Measurements from ENCODE around the gene CISTR. TPM values are rescaled to one million over a fixed set of nuclear protein-coding genes. Genes with fewer than 3 reads are reported as not detected.
A peak's percentile ranks its signal among the peaks of the same experiment; 100 is the strongest.
"Not testable (repeated sequence)": the region's sequence is repeated elsewhere in the genome, so short reads cannot be mapped to it uniquely, and the experiment has no call there.

The CISTR gene
- total RNA-seq, 1 donor from 2014 or later: not detected

DNA sequence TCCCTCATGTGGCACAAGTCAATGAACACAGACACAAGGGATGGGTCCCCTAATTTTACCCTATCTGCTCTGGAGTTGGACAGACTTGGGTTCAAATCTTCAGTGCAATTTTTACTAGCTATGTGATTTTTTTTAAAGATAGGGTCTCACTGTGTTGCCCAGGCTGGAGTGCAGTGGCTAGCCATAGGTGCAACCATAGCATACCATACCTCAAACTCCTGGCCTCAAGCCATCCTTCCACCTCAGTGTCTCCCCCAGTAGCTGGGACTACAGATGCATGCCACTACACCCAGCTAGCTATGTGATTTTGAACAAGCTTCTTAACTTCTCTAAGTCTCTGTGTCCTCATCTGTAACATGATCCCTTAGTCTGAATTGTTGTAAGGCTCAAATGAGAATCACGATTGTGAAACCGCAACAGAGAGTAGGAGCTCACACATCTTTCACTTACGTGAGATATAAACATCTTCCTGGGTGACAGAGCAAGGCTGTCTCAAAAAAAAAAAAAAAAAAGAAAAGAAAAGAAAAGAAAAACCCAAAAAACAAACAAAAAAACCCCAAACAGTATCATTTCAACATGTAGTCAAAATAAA is 29.2 kb downstream of the CISTR start:
- DNase-seq (ENCODE audit: low read depth) (no peak), FAIRE-seq (no peak)
- Histone ChIP-seq H3K36me3 (ENCODE audit: control insufficient read depth, insufficient read depth, low read length) (peaks cover 13% of the 10 kb centered on the region), H3K27me3 (ENCODE audit: control insufficient read depth, insufficient read depth, low read length) (no peaks in the 10 kb centered on the region), H3K4me3 (ENCODE audit: low read depth, low read length) (no peak overlapping the region)
- TF ChIP-seq, protein P1, sequence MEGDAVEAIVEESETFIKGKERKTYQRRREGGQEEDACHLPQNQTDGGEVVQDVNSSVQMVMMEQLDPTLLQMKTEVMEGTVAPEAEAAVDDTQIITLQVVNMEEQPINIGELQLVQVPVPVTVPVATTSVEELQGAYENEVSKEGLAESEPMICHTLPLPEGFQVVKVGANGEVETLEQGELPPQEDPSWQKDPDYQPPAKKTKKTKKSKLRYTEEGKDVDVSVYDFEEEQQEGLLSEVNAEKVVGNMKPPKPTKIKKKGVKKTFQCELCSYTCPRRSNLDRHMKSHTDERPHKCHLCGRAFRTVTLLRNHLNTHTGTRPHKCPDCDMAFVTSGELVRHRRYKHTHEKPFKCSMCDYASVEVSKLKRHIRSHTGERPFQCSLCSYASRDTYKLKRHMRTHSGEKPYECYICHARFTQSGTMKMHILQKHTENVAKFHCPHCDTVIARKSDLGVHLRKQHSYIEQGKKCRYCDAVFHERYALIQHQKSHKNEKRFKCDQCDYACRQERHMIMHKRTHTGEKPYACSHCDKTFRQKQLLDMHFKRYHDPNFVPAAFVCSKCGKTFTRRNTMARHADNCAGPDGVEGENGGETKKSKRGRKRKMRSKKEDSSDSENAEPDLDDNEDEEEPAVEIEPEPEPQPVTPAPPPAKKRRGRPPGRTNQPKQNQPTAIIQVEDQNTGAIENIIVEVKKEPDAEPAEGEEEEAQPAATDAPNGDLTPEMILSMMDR (IDR thresholded peaks at IDR 0.05; ENCODE audit: insufficient read depth, low read length, severe bottlenecking): no peak

DNA sequence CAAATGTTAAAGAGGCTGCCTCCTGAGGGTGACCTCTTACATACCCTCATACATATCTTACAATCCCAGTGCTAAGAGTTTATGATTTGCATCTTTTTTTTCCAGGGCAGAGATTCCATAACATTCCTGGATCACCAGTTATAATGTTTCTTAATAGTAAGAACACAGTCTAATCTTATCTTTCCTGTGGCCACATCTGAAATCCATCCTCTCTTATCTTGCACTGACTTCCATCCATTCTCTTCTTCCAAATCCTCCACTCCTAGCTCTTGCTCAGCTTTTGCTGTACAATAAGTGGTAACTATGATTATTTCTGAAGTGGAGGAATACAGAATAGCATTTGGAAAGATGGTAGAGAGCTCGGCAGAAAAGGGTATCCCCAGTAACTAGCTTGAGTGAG is 30.8 kb downstream of the CISTR start:
- TF ChIP-seq, protein P1 (IDR thresholded peaks at IDR 0.05; ENCODE audit: insufficient read depth, low read length, severe bottlenecking): no peak
- peaks cover 17% of the 10 kb centered on the region for H3K36me3 ChIP-seq (ENCODE audit: control insufficient read depth, insufficient read depth, low read length)
- no peak overlapping the region for H3K4me3 ChIP-seq (ENCODE audit: low read depth, low read length)
- FAIRE-seq (no peak), DNase-seq (ENCODE audit: low read depth) (no peak)
- H3K27me3 ChIP-seq (ENCODE audit: control insufficient read depth, insufficient read depth, low read length): no peaks in the 10 kb centered on the region

DNA sequence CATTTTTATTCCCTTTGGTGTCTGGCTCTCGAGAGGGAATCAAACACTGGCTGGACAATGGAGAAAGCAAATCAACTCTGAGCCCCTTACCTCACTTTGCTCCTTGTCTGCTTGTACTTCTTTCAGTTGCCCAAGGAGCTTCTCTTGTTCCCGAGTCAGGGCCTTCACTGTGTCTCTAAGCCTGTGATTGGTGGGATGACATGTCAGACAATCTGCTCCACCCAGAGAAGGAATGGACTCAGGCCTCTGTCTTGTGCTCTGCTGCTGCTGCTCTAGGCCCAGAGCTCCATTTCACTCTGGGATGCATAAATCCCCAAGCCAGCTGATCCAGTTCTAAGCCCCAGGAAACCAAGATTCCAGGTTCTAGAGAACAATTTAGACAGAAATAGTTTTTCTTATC is 32.1 kb downstream of the CISTR start:
- Histone ChIP-seq H3K27me3 (ENCODE audit: control insufficient read depth, insufficient read depth, low read length) (no peaks in the 10 kb centered on the region), H3K4me3 (ENCODE audit: low read depth, low read length) (no peak overlapping the region), H3K36me3 (ENCODE audit: control insufficient read depth, insufficient read depth, low read length) (peaks cover 22% of the 10 kb centered on the region)
- TF ChIP-seq, protein P1 (IDR thresholded peaks at IDR 0.05; ENCODE audit: insufficient read depth, low read length, severe bottlenecking): no peak
- DNase-seq (ENCODE audit: low read depth) (no peak), FAIRE-seq (no peak)

DNA sequence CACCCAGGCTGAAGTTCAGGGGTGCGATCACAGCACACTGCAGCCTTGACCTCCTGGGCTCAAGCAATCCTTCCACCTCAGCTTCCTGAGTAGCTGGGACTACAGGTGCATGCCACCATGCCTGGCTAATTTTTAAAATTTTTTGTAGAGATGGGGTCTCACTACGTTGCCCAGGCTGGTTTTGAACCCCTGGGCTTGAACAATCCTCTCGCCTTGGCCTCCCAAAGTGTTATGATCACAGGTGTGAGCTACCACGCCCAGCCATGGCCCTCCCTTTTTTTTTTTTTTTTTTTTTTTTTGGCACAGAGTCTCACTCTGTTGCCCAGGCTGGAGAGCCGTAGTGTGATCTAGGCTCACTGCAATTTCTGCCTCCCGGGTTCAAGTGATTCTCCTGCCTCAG is 33.2 kb downstream of the CISTR start:
- FAIRE-seq; H3K4me3 ChIP-seq (ENCODE audit: low read depth, low read length); H3K27me3 ChIP-seq (ENCODE audit: control insufficient read depth, insufficient read depth, low read length); DNase-seq (ENCODE audit: low read depth): not testable (repeated sequence)
- H3K36me3 ChIP-seq (ENCODE audit: control insufficient read depth, insufficient read depth, low read length): peaks cover 20% of the 10 kb centered on the region

DNA sequence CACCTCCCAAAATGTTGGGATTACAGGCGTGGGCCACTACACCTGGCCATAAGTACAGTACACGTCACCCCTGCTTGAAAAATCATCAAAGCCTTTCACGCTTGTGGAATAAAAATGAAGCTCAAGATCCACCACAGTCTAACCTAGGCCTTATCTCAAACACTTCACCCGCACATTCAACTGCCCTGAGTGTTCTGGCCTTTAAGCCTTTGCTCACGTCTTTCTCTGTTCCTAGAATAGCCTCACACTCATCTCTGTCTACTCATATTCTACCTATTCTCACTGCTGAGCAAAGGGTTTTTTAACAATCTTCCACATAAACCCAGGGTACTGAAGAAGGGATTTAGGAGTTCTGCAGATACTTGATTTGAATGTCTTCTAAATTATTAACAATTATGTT is 34.5 kb downstream of the CISTR start:
- DNase-seq (ENCODE audit: low read depth) (no peak), FAIRE-seq (no peak)
- TF ChIP-seq, protein P1 (IDR thresholded peaks at IDR 0.05; ENCODE audit: insufficient read depth, low read length, severe bottlenecking): no peak
- no peak overlapping the region for H3K4me3 ChIP-seq (ENCODE audit: low read depth, low read length)
- no peaks in the 10 kb centered on the region for H3K27me3 ChIP-seq (ENCODE audit: control insufficient read depth, insufficient read depth, low read length)
- peaks cover 20% of the 10 kb centered on the region for H3K36me3 ChIP-seq (ENCODE audit: control insufficient read depth, insufficient read depth, low read length)

DNA sequence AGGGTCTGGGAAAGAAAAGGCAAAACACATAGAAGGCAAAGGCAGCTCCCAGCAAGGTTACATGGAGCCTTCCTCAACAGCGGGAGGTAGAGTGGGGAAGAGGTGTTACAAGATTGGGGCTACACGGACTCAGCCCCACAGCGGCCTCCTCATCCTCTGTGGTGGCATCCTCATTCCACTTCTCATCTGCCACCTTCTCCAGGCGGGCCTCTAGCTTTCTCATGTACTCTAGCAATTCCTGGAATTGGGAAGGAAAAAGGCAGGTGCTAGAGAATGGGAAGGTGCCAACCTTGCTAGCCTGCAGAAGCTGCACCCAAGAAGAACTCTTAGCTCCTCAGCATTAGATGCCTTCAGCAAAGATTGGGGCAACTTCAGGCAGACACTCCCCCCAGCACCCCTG is 37.8 kb downstream of the CISTR start:
- no peak overlapping the region for H3K4me3 ChIP-seq (ENCODE audit: low read depth, low read length)
- TF ChIP-seq, protein P1 (IDR thresholded peaks at IDR 0.05; ENCODE audit: insufficient read depth, low read length, severe bottlenecking): no peak

More for the DNA sequence above, 37.8 kb downstream of the CISTR start:
- Histone ChIP-seq H3K36me3 (ENCODE audit: control insufficient read depth, insufficient read depth, low read length) (peaks cover 13% of the 10 kb centered on the region), H3K27me3 (ENCODE audit: control insufficient read depth, insufficient read depth, low read length) (no peaks in the 10 kb centered on the region)
- FAIRE-seq (peak; percentile 66), DNase-seq (ENCODE audit: low read depth) (no peak)
